ENCODE results near the gene CHCHD4.
"Not testable (repeated sequence)": the region's sequence is repeated elsewhere in the genome, so short reads cannot be mapped to it uniquely, and the experiment has no call there.

Gene CHCHD4

GRCh38 chr3:14133876-14134275 is 9.2 kb upstream of the CHCHD4 start:
- no peak for DNase-seq

DNA sequence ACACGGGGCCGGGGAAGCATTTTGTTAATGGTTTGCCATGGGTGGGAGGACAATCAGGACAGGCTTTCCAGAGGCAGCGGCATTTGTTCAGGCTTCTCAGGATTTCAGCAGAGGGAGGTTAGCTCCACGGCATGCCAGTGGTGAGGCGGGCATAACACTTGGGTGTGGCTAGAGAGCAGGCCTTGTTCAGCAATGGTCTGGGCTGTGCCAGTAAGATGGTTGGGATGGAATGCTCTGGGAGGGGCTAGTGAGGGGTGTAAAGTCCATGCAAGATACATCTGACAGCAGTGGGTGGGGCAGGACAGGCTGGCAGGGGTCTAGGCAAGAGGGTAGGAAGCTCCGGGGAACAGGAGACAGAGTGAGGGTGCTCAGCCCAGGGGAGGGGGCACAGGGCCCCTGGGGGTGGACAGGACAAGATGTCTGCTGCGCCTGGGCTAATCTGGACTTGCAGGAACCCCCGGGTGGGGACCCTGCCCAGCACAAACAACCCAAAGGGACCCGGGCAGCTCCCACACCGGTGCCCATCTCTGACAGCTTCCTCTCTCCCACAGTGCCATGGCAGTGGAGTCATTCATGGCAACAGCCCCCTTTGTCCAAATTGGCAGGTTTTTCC is 8.6 kb upstream of the CHCHD4 start:
- no peak for DNase-seq

- no peak for DNase-seq
Observed at GRCh38 chr3:14132689-14133088, 8.0 kb upstream of the CHCHD4 start.

DNA sequence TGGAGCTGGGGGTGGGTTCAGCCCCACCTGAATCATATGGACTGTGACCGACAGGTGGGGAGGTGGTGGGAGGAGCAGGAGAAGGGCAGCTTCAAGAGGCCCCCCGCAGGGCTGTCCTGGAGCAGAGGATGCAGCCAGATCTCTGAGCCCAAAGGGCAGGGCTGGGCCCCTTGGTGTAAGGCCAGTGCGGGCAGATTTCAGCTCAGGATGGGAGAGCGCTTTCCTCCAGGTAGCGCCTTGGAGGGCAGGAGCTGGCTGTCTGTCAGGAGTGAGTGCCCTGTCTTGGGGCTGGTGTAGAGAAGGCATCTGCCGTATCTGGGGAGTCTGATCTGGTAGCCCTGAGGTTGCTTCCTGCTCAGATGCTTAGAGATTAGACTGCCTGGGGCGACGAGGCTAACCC is 7.5 kb upstream of the CHCHD4 start:
- no peak for DNase-seq

DNA sequence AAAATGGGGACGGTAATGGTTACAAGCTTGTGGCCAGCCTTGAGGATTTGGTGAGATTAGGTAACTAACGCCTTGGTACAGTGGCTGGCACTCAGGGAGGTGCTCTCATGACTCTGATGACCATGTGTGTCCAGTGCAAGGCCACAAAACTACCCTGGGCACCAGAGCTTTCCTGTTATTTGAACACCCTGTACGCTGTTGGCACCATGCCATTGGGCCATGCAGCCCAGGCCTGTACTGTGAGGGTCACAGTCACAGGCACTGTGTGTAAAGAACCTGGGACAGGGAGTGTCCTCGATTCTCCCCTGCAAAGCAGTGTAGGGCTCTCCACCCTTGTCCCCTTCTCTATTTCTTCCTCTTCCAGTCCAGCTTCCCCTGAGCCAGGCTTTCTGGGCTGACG is 6.5 kb upstream of the CHCHD4 start:
- DNase-seq, result no peak

DNA sequence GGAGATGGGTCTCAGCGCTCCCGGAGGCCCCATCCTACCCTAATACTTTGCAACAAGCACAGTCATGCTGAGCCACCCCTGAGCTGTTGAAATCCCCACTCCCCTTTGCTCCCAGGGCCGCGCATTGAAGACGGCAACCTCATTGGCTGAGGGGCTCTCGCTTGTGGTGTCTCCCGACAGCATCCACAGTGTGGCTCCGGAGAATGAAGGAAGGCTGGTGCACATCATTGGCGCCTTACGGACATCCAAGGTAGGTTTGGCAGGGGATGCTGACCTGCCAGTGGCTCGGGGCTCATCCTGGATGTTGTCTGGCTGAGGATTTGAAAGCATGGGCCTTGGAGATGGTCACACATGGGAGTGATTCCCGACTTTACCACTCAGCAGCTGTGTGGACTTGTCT is 6.0 kb upstream of the CHCHD4 start:
- no peak for DNase-seq

DNA sequence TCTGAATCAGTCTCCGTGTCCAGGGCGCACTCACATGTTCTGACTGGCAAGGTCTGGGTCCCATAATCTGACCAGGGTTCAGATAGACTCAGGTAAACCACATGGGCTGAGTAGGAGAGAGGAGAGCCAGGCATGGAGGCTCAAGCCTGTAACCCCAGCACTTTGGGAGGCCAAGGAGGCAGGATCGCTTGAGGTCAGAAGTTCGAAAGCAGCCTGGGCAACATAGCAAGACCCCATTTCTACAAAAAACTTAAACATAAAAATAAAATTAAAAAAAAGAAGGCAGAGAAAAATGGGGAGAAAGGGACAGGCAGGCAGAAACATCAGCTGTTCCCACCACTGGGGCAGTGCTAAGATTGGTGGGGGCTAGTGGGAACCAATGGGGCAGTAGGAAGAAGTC is 5.6 kb upstream of the CHCHD4 start:
- DNase-seq, result no peak

- DNase-seq, result no peak
Observed at GRCh38 chr3:14129296-14129695, 4.6 kb upstream of the CHCHD4 start.

DNA sequence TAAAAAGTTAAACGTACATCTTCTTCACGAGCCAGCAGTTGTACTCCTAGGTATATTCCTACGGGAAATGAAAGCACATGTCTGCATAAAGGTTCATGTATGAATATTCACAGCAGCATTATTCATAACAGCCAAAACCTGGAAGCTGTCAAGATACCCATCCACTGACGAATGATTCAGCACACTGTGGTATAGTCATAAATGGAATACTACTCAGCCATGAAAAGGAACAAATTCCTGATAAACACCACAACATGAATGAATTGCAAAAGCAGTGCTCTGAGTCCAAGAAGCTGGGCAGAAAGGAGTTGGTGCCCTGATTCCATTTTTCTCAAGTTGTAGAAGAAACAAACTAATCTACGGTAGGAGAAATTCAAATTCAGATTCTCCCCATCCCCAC is 4.1 kb upstream of the CHCHD4 start:
- DNase-seq, result no peak

GRCh38 chr3:14127516-14128161 is 3.0 kb upstream of the CHCHD4 start:
- DNase-seq, result no peak

GRCh38 chr3:14126887-14127505 is 2.3 kb upstream of the CHCHD4 start:
- DNase-seq, result no peak

DNA sequence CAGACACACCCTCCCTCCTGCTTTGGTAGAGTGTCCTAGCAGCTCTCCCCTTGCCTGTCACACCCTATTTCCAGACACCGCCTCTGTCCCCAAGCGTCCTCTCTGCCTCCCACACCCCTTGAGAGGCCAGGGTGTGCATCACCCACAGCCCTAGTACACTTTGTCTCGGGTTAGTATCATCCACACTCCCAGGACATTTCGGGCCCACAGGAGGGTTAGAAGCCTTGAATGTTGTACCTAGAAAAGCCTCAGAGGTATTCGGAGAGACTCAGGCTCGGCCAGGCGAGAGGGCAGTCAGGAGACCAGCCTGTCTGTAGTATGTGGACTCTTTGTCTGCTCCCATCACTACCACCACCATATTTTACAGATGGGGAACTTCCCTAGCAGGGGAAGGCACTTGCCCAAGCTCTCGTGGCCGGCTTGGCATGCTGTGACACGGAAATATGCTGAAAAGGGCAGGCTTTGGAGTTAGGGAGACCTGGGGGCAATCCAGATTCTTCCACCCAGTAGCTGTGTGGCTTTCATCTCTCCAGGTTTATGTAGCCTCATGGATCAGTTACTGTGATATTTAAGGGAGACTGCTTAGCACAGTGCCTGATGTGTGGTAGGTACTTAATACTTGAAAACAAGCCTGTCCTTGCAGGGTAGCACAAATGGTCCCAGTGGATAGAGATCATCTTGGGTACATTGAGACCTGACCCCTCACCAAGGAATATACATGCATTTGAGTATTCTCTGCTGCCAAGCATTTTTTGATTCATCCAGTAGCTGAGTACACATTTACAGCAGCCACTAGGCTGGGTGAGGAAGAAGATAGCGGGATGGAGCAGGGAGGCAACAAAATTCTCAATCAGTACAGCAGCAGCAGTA is 1.6 kb upstream of the CHCHD4 start:
- no peak for DNase-seq

DNA sequence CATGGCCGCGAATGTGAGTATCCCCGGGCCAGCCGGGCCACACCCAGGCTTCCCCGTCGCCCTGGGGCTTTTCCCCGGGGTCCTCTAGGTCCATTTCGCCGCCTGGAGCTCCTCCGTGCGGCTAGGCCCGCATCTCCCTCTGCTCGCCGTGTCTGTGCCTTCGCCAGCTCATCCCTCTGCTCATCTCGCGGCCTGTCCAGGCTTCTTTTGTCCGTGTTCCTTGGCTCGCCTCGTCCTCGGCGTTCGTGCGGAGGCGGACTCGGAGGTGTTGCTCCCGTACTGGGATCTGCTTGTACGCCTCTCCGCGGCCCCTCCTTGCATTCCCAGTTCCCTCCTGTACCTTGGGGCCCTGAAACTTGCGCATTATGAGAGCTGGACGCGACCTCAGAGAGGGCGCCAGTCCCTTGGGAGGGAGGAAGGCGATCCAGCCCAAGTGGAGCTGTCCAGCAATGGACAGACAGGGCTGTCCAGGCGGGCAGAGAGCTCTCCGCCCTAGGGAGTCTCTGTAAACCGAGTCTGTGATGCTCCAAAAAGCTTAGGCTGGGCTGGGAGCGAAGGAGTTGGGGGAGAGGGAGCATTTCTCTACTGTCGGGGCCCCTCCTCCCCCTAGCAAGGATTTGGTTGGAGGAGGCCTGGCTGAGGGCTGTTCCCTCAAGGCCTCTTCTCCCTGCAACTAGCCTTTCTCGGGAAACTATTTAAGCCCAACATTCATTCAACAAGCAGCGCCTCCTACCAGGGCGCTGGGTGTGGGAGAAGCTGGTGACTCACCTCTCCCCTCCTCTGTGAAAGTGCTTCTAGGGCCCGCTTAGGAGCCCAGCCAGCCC is 735 bp upstream of the CHCHD4 start:
- DNase-seq, result peak; percentile 34 to 49 (median 42)

GRCh38 chr3:14124223-14124614 is 451 bp downstream of the CHCHD4 start:
- DNase-seq, result peak; percentile 4 to 75 (median 75)

GRCh38 chr3:14123308-14124222 is 1.1 kb downstream of the CHCHD4 start:
- DNase-seq, result no peak

DNA sequence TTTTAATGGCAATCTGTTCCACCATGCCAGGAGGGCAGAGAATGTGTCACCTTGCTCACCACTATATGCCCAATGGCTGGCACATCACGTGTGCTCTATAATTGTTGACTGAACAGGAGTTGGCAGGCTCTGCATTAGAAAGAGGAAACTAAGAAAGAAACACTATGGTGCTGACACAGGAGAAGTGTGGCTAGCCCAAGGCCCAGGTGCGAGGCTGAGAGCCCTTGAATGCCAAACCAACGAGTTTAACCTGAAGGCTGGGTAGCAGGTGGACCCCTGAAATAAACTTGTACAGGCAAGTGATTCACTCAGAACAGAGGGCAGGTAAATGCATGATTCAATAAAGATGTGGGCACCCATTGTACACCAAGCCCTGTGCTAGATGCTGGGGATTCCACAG is 2.4 kb downstream of the CHCHD4 start:
- no peak for DNase-seq

GRCh38 chr3:14121859-14122258 is 2.8 kb downstream of the CHCHD4 start:
- no peak for DNase-seq

DNA sequence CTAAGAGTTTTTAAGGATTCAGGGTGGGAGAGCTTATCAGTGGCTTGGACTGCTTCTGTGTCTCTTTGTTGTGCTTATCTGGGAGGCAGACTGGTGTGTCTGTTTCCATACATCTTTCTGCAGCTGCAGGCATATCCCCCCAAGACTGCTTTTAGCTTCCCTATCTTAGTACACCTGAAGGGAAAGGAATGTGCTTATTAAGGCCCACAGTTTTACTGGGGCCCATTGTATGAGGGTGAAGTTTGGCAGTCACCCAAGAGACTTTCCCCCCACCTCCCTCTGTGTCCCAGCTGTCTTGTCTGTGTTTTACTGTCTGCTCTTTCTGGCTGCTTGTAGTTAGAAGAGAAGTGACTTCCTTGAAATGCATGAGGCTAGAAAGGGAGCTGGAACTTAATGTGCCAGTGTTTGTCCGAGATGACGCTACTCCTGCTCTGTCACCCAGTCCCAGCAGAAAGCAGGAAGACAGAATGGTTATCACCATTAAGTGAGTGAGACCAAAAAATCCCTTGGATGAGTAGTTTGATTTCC is 3.7 kb downstream of the CHCHD4 start:
- not testable (repeated sequence) for DNase-seq

- no peak for DNase-seq
Observed at GRCh38 chr3:14120111-14120920, 4.4 kb downstream of the CHCHD4 start.

DNA sequence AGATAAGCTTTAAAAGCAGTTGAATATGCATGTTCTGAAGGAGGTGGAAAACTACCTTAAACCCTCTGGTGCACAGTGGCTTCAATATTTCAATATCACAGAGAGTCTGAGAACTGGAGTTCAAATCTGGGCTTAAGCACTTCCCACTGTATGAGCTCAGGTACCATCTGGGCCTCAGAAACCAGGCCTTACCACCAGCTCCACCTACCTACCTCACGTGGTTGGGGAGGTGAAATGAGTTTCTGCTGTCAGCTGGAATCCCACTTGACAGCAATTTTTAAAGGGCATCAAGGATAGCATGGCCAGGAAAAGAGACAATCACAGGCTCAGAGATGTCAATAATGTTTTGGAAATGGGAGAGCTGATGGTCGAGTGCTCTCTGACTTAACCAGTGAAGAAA is 5.0 kb downstream of the CHCHD4 start:
- no peak for DNase-seq
